ENCODE measurements around the gene HMBS. TPM values are rescaled to one million over a fixed set of nuclear protein-coding genes. Genes with fewer than 3 reads are reported as not detected.
"Not testable (repeated sequence)": the region's sequence is repeated elsewhere in the genome, so short reads cannot be mapped to it uniquely, and the experiment has no call there.

Gene HMBS
- total RNA-seq, 4 donors from 2014 or later, result 7.2 to 11.7 (median 8.5) TPM

- no peak for TF ChIP-seq CTCF (IDR thresholded peaks at IDR 0.05)
- ATAC-seq (ENCODE audit: low FRiP score) (no peak), DNase-seq (ENCODE audit: low spot score) (no peak)
Observed at GRCh38 chr11:119121811-119122124, 37.1 kb downstream of the HMBS start.

- TF ChIP-seq CTCF (IDR thresholded peaks at IDR 0.05), result no peak
- ATAC-seq (ENCODE audit: low FRiP score) (no peak), DNase-seq (ENCODE audit: low spot score) (no peak)
Observed at GRCh38 chr11:119125821-119126220, 41.1 kb downstream of the HMBS start.

GRCh38 chr11:119126675-119127268, 42.1 kb downstream of the HMBS start:
- no peak for TF ChIP-seq CTCF (IDR thresholded peaks at IDR 0.05)
- ATAC-seq (ENCODE audit: low FRiP score), result no peak
- no peak for DNase-seq (ENCODE audit: low spot score)

GRCh38 chr11:119130662-119131061, 46.0 kb downstream of the HMBS start:
- no peak for ATAC-seq (ENCODE audit: low FRiP score)
- no peak for DNase-seq (ENCODE audit: low spot score)
- TF ChIP-seq CTCF (IDR thresholded peaks at IDR 0.05), result no peak

GRCh38 chr11:119134389-119134978, 49.8 kb downstream of the HMBS start:
- no peak for ATAC-seq (ENCODE audit: low FRiP score)
- TF ChIP-seq CTCF (IDR thresholded peaks at IDR 0.05), result no peak

GRCh38 chr11:119139276-119139675, 54.6 kb downstream of the HMBS start:
- ATAC-seq (ENCODE audit: low FRiP score); DNase-seq (ENCODE audit: low spot score): not testable (repeated sequence)

More at GRCh38 chr11:119134389-119134978, 49.8 kb downstream of the HMBS start:
- no peak for DNase-seq (ENCODE audit: low spot score)

Other genes starting within 250 kb of the HMBS start
- gene CXCR5, start 201.0 kb upstream of the HMBS start, total RNA-seq, result under 1 TPM in 2 of 4 donors, not detected in 2; 0.09 to 0.12 TPM
- gene BCL9L, start 159.0 kb upstream of the HMBS start, total RNA-seq, result 10 to 100 TPM; 13.5 to 24.0 (median 17.3) TPM
- not detected for gene UPK2, start 128.6 kb upstream of the HMBS start, total RNA-seq
- gene FOXR1, start 113.1 kb upstream of the HMBS start, total RNA-seq, result not detected
- gene CENATAC, start 86.7 kb upstream of the HMBS start, total RNA-seq, result 10 to 100 TPM; 36.9 to 66.9 (median 50.9) TPM
- gene RPS25, start 66.5 kb upstream of the HMBS start, total RNA-seq, result 1,000 to 10,000 TPM; 1,426 to 2,619 (median 2,025) TPM
- 10 to 100 TPM; 43.2 to 61.7 (median 51.4) TPM for gene TRAPPC4, start 66.1 kb upstream of the HMBS start, total RNA-seq
- 10 to 100 TPM; 11.6 to 18.4 (median 14.0) TPM for gene SLC37A4, start 54.0 kb upstream of the HMBS start, total RNA-seq
- 10 to 100 TPM; 43.5 to 94.4 (median 63.7) TPM for gene HYOU1, start 27.7 kb upstream of the HMBS start, total RNA-seq
- gene VPS11, start 17.1 kb upstream of the HMBS start, total RNA-seq, result 10 to 100 TPM; 31.5 to 39.2 (median 32.7) TPM
- 10 to 100 TPM; 23.0 to 34.0 (median 28.5) TPM for gene DPAGT1, start 17.0 kb downstream of the HMBS start, total RNA-seq
- gene C2CD2L, start 22.5 kb downstream of the HMBS start, total RNA-seq, result 10 to 100 TPM in 1 of 4 donors, 1 to 10 TPM in 3; 8.2 to 10.7 (median 9.0) TPM
- 10 to 100 TPM; 10.2 to 31.0 (median 24.4) TPM for gene HINFP, start 36.7 kb downstream of the HMBS start, total RNA-seq
- gene ABCG4, start 64.2 kb downstream of the HMBS start, total RNA-seq, result under 1 TPM in 2 of 4 donors, not detected in 2; 0.09 to 0.32 TPM
- 10 to 100 TPM in 3 of 4 donors, 1 to 10 TPM in 1; 7.9 to 26.0 (median 14.7) TPM for gene NLRX1, start 83.8 kb downstream of the HMBS start, total RNA-seq
- gene NHERF4, start 100.6 kb downstream of the HMBS start, total RNA-seq, result 10 to 100 TPM in 1 of 4 donors, 1 to 10 TPM in 2, not detected in 1; 1.3 to 11.7 (median 1.4) TPM
- 10 to 100 TPM; 12.9 to 26.6 (median 20.9) TPM for gene CBL, start 121.5 kb downstream of the HMBS start, total RNA-seq
- gene MCAM, start 232.2 kb downstream of the HMBS start, total RNA-seq, result 1,000 to 10,000 TPM in 1 of 4 donors, 100 to 1,000 TPM in 3; 613 to 1,211 (median 746) TPM
- 10 to 100 TPM in 1 of 4 donors, 1 to 10 TPM in 3; 8.9 to 11.1 (median 9.4) TPM for gene RNF26, start 249.6 kb downstream of the HMBS start, total RNA-seq